ENCODE measurements around the gene NEAT1. TPM values are rescaled to one million over a fixed set of nuclear protein-coding genes. Genes with fewer than 3 reads are reported as not detected.
"Not testable (repeated sequence)": the region's sequence is repeated elsewhere in the genome, so short reads cannot be mapped to it uniquely, and the experiment has no call there.

Gene NEAT1
- total and polyA plus RNA-seq, 2 of the 8 experiments (the other 6 are each of a cell fraction or from before 2014, with no cell fraction given): 2.4 to 10.7 TPM

GRCh38 chr11:65459552-65459951 lies 37.0 kb downstream of the NEAT1 start (continued):
- TF ChIP-seq TCF12 (IDR thresholded peaks at IDR 0.05; ENCODE audit: low read depth, low read length): peak; percentile 96

GRCh38 chr11:65465471-65465870 lies 42.9 kb downstream of the NEAT1 start:
- not testable (repeated sequence) for H2BK5ac ChIP-seq (ENCODE audit: low read depth, low read length); H2AK5ac ChIP-seq (ENCODE audit: low read depth, low read length); H3K79me2 ChIP-seq (ENCODE audit: control insufficient read depth in 1 of 2, insufficient read depth in 2 of 2, low read length in 2 of 2); H2AFZ ChIP-seq (ENCODE audit: low read length); H4K5ac ChIP-seq (ENCODE audit: insufficient read length, low read depth, low read length); H2BK120ac ChIP-seq (replicated peaks; ENCODE audit: low read depth, low read length); H2BK20ac ChIP-seq (ENCODE audit: low read length); H3K36me3 ChIP-seq (ENCODE audit: control insufficient read depth in 2 of 4, insufficient read depth in 4 of 4, low read length in 3 of 4); FAIRE-seq; H2BK12ac ChIP-seq (ENCODE audit: low read depth, low read length); H3K9me3 ChIP-seq (ENCODE audit: insufficient read depth in 2 of 2, low read depth in 1 of 2, low read length in 1 of 2); H4K8ac ChIP-seq (ENCODE audit: extremely low read depth, insufficient read depth, low read length); H3K23me2 ChIP-seq (ENCODE audit: low read depth, low read length); H3K23ac ChIP-seq (ENCODE audit: insufficient read length); H3K56ac ChIP-seq (replicated peaks; ENCODE audit: insufficient read length, low read depth, low read length); H4K91ac ChIP-seq (replicated peaks; ENCODE audit: insufficient read length, low read length); H2BK15ac ChIP-seq (ENCODE audit: low read length); DNase-seq (ENCODE audit: low read depth in 1 of 2, low spot score in 2 of 2); H3K4me1 ChIP-seq (replicated peaks in 1 of 4; ENCODE audit: control insufficient read depth in 3 of 4, insufficient read depth in 4 of 4, low read length in 3 of 4); H3K4me2 ChIP-seq (ENCODE audit: insufficient read depth in 1 of 2, low read depth in 2 of 2, low read length in 2 of 2); H3K79me1 ChIP-seq (ENCODE audit: low read depth, low read length); H3K27ac ChIP-seq (ENCODE audit: low read depth, low read length); H3K4me3 ChIP-seq (ENCODE audit: extremely low read depth in 1 of 4, insufficient read depth in 2 of 4, low read depth in 3 of 4, low read length in 4 of 4); H3K18ac ChIP-seq (ENCODE audit: extremely low read depth, low read length); H3K14ac ChIP-seq (ENCODE audit: insufficient read length); H4K20me1 ChIP-seq (replicated peaks in 1 of 2; ENCODE audit: control insufficient read depth in 1 of 2, insufficient read depth in 2 of 2, low read length in 2 of 2); H3K4ac ChIP-seq (replicated peaks; ENCODE audit: insufficient read length, low read depth, low read length); H3K9ac ChIP-seq (replicated peaks in 1 of 4; ENCODE audit: extremely low read depth in 1 of 4, low read depth in 3 of 4, low read length in 3 of 4)
- ChIA-PET CTCF (ENCODE audit: partially characterized antibody) (interaction anchor here (0.7 to 26.0 kb wide), 10 partner anchors 10 to 373 kb away, joined by 3 to 809 read pairs (median 4); partner anchors contain the start of genes MALAT1 and NEAT1), POLR2A (ENCODE audit: partially characterized antibody) (interaction anchor here (0.6 to 26.0 kb wide), 4 partner anchors 21 to 46 kb away, joined by 3 to 1447 read pairs (median 8); partner anchors contain the start of gene MALAT1)
- peaks cover 4 to 30% (median 21%) of the 10 kb centered on the region in 4 experiments for H3K27me3 ChIP-seq (replicated peaks in 1 of 4; ENCODE audit: control insufficient read depth in 3 of 4, extremely low read depth in 1 of 4, insufficient read depth in 3 of 4, low read length in 3 of 4)
- WGBS, 2 experiments (ENCODE audit: extremely low coverage in 1 of 2, insufficient coverage in 1 of 2, insufficient read length in 1 of 2, insufficient replicate concordance in 2 of 2, low coverage in 1 of 2, low lambda C conversion rate in 2 of 2, missing lambda C conversion rate in 1 of 2): 96% methylated on average over 17 of the region's 18 CpGs; no CpG with 5 or more reads in 1 of the 2 experiments

Measured in H1 (cell line).